Measurements from ENCODE around the gene DEFB115.
"Not testable (repeated sequence)": the region's sequence is repeated elsewhere in the genome, so short reads cannot be mapped to it uniquely, and the experiment has no call there.

The DEFB115 gene

GRCh38 chr20:31257364-31257763, at the start of gene DEFB115:
Gene DEFB115, plus strand, starts transcription at chr20:31257664. Its CDS starts 0 bp downstream, at chr20:31257664.
- DNase-seq = no peak

DNA sequence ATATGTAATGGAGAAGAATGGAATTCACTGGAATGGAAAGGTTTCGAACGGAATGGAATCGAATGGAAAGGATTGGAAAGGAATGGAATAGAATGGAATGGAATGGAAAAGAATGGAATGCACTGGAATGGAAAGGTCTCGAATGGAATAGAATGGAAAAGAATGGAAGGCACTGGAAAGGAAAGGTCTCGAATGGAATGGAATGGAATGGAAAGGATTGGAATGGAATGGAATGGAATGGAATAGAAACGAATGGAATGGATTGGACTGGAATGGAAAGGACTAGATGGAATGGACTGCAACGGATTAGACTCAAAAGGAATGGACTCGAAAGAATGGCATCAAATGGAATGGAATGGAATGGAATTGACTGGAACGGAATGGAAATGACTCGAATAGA, 20.5 kb upstream of the DEFB115 start:
- no peak for DNase-seq

DNA sequence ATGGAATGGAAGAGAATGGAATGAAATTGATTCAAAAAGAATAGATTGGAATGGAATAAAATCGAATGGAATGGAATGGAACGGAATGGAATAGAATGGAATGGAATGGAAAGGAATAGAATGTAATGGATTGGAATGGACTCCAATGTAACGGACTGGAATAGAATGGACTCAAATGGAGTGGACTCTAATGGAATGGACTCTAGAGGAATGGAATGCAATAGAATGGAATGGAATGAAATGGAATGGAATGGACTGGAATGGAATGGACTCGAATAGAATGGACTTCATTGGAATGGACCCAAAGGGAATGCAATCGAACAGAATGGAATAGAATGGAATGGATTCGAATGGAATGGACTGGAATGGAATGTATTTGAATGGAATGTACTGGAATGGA, 19.7 kb upstream of the DEFB115 start:
- no peak for DNase-seq

DNA sequence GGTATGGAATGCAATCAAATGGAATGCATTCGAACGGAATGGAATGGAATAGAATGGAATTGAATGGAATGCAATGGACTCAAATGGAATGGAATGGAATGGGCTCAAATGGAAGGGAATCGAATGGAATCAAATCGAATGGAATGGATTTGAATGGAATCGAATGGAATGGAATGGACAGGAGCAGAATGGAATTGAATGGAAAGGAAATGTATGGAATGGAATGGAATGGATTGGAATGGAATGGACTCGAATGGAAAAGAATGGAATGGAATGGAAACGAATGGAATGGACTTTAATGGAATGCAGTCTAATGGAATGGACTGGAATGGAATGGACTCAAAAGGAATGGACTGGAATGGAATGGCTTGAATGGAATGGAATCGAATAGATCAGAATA, 18.3 kb upstream of the DEFB115 start:
- no peak for DNase-seq

DNA sequence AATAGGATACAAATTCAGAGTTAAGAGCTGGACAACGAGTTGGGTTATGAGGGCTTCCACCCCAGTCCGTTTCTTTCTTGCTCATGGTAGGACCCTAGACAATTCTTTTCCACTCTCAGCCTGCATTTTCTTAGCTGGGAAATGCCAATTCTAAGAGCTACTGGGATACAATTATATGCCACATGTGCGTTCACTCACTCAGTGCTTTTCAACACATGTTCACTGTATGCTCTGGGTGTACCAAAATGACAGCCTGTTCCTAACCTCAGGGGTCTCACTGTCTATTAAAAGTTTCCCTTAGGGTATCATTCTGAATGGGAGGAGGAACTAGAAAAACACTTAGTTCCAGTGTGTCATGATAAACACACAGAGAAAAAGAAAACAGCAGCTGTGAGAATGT, 505 bp upstream of the DEFB115 start:
- DNase-seq = no peak

GRCh38 chr20:31260326-31260932, 3.0 kb downstream of the DEFB115 start:
- DNase-seq = no peak

GRCh38 chr20:31274441-31274840, 17.0 kb downstream of the DEFB115 start:
- DNase-seq = no peak

DNA sequence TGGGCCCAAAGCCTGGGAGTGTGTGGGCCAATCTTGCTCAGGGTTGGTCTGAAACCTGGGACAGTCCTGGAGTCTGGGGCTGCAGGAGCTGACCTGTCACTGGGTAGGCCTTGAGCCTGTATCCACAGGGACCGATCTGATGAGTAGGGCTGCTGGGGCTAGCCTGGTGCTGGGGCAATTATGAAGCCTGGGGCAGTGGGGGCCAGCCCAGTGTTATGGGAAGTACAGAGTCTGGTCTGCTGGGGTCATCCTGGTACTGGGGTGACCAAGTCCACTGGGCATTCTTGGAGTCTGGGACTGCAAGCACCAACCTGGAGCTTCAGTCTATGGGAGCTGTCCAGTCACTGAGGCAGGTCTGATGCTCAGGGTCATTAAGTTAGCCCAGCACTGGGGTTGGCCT, 20.7 kb downstream of the DEFB115 start:
- no peak for DNase-seq

- not testable (repeated sequence) for DNase-seq
Observed at GRCh38 chr20:31284964-31285363, 27.5 kb downstream of the DEFB115 start.

DNA sequence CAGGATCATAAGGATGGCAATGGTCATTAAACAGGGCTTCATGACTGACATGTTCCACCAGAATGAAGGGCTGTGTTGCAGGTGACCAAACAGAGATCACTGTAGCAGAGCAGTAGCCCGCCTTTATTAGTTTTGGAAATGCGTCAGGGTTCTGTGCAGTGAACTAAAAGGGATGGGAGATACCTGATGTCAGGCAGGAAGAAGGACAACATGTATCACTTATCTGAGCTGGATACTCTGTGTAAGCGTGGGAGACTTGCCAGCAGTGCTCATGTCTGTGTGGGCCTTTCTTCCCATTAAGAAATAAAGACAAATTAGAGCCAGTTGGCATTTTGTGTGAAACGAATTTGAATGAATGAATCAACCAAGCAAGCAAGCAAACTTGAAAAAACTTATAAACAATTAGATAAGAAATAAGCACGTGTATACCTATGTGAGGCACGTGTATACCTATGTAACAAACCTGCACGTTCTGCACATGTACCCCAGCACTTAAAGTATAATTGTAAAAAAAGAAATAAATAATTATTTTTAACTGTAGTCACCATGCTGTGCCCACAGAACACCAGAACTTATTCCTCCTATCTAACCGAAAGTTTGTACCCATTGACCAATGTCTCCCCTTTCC, 51.2 kb downstream of the DEFB115 start, which contains the start of gene DEFB116:
TSS of gene DEFB116 (minus strand) at position 51 of the 628 bp plus-strand sequence. CDS start at position 51, 0 bp downstream.
- DNase-seq = no peak
